ENCODE measurements around the gene PABPC1L2A.

DNA sequence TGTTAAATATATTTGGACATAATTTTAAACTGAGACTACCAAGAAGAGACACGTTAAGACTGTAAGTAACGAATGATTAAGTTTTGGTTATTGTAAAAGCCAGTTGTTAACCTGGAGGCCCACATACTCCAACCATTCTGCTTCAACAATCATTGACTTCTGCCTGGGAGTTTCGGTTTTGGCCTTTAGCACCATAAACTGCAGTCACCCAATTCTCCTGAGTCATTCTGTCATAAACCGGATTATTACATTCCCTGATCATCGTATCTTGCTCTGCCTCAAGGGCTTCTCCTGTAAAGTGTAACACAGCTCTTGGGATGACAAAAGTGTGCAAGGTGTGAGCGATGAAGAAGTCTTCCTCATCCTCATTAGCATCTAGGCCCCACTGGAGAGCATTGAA lies 46.9 kb upstream of the PABPC1L2A start:
- TF ChIP-seq, protein P1, sequence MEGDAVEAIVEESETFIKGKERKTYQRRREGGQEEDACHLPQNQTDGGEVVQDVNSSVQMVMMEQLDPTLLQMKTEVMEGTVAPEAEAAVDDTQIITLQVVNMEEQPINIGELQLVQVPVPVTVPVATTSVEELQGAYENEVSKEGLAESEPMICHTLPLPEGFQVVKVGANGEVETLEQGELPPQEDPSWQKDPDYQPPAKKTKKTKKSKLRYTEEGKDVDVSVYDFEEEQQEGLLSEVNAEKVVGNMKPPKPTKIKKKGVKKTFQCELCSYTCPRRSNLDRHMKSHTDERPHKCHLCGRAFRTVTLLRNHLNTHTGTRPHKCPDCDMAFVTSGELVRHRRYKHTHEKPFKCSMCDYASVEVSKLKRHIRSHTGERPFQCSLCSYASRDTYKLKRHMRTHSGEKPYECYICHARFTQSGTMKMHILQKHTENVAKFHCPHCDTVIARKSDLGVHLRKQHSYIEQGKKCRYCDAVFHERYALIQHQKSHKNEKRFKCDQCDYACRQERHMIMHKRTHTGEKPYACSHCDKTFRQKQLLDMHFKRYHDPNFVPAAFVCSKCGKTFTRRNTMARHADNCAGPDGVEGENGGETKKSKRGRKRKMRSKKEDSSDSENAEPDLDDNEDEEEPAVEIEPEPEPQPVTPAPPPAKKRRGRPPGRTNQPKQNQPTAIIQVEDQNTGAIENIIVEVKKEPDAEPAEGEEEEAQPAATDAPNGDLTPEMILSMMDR (IDR thresholded peaks at IDR 0.05), result no peak
- TF ChIP-seq POLR2AphosphoS5 (IDR thresholded peaks at IDR 0.05) (no peak), POLR2A (IDR thresholded peaks at IDR 0.05) (no peak)

Measured in breast epithelium (tissue), 3 donors.